EH (cell line): ENCODE data around the gene CHST3.
"Not testable (repeated sequence)": the region's sequence is repeated elsewhere in the genome, so short reads cannot be mapped to it uniquely, and the experiment has no call there.

Experiments
- DNase-seq: peaks from one replicate; pipeline ENCODE4 v3.0.0-alpha.2; 2015; ENCODE audit warnings: low read depth

CHST3 gene

GRCh38 chr10:71973777-71974488, 9.7 kb downstream of the CHST3 start:
- no peak for DNase-seq

- DNase-seq = peak; percentile 80
Measured at GRCh38 chr10:71974489-71975021, 10.4 kb downstream of the CHST3 start.

- DNase-seq = peak; percentile 35
Measured at GRCh38 chr10:71975087-71975870, 11.1 kb downstream of the CHST3 start.

GRCh38 chr10:71975871-71976725, 11.9 kb downstream of the CHST3 start:
- peak; percentile 84 for DNase-seq

- DNase-seq = not testable (repeated sequence)
Measured at GRCh38 chr10:71977614-71977903, 13.4 kb downstream of the CHST3 start.

GRCh38 chr10:71978476-71978875, 14.3 kb downstream of the CHST3 start:
- no peak for DNase-seq

- no peak for DNase-seq
Measured at GRCh38 chr10:71978988-71979691, 14.9 kb downstream of the CHST3 start.

- no peak for DNase-seq
Measured at GRCh38 chr10:71979692-71980062, 15.5 kb downstream of the CHST3 start.

GRCh38 chr10:71980181-71981014, 16.2 kb downstream of the CHST3 start:
- DNase-seq = peak; percentile 39

GRCh38 chr10:71981015-71981875, 17.1 kb downstream of the CHST3 start:
- DNase-seq = peak; percentile 55

- DNase-seq = no peak
Measured at GRCh38 chr10:71981876-71982230, 17.7 kb downstream of the CHST3 start.

GRCh38 chr10:71982269-71983178, 18.3 kb downstream of the CHST3 start:
- DNase-seq = no peak

GRCh38 chr10:71984126-71984808, 20.1 kb downstream of the CHST3 start:
- DNase-seq = no peak

- no peak for DNase-seq
Measured at GRCh38 chr10:71984809-71985388, 20.7 kb downstream of the CHST3 start.

GRCh38 chr10:71985542-71986250, 21.5 kb downstream of the CHST3 start:
- peak; percentile 90 for DNase-seq

- not testable (repeated sequence) for DNase-seq
Measured at GRCh38 chr10:71988895-71989294, 24.7 kb downstream of the CHST3 start.
